Gastrocnemius medialis (tissue), 4 donors: ENCODE data around the gene BARHL2.

Experiments used
- POLR2A ChIP-seq, 2 donors: fragments of 450-650 bp; IDR thresholded peaks; one replicate each; pipeline ENCODE4 v1.6.1; 2017; ENCODE audit warnings: antibody characterized with exemption in 2 of 2, mild to moderate bottlenecking in 2 of 2, moderate library complexity in 2 of 2
- TF ChIP-seq, protein P1 (sequence below), 5 experiments: fragments of 450-650 bp in 3 of 5; fragments of 200-600 bp in 2 of 5; sonication (generic) in 2 of 5; IDR thresholded peaks in 4 of 5; conservative IDR thresholded peaks in 1 of 5; 1 replicate in 4 of 5; 2 replicates in 1 of 5; pipeline ENCODE4 v1.5.1; 2016 to 2019; ENCODE audit warnings: antibody characterized with exemption in 5 of 5, mild to moderate bottlenecking in 3 of 5, moderate library complexity in 3 of 5

GRCh38 chr1:90712153-90712856, 4.8 kb downstream of the BARHL2 start:
- no peak for TF ChIP-seq POLR2A (IDR thresholded peaks at IDR 0.05)
- TF ChIP-seq, protein P1, sequence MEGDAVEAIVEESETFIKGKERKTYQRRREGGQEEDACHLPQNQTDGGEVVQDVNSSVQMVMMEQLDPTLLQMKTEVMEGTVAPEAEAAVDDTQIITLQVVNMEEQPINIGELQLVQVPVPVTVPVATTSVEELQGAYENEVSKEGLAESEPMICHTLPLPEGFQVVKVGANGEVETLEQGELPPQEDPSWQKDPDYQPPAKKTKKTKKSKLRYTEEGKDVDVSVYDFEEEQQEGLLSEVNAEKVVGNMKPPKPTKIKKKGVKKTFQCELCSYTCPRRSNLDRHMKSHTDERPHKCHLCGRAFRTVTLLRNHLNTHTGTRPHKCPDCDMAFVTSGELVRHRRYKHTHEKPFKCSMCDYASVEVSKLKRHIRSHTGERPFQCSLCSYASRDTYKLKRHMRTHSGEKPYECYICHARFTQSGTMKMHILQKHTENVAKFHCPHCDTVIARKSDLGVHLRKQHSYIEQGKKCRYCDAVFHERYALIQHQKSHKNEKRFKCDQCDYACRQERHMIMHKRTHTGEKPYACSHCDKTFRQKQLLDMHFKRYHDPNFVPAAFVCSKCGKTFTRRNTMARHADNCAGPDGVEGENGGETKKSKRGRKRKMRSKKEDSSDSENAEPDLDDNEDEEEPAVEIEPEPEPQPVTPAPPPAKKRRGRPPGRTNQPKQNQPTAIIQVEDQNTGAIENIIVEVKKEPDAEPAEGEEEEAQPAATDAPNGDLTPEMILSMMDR (IDR thresholded peaks at IDR 0.05 in 4 of 5, conservative IDR thresholded peaks at IDR 0.05 in 1 of 5): no peak
